KMS-11 (cell line): ENCODE results near the gene KIFC3.
"Not testable (repeated sequence)": the region's sequence is repeated elsewhere in the genome, so short reads cannot be mapped to it uniquely, and the experiment has no call there.

ENCODE experiments used
- H2AFZ ChIP-seq: fragments of 200-600 bp; sonication (generic); 2 replicates; pipeline ENCODE4 v1.6.1; 2016; ENCODE audit warnings: antibody characterized with exemption, mixed run types, low read depth
- H3K27ac ChIP-seq: fragments of 200-600 bp; sonication (generic); 2 replicates; pipeline ENCODE4 v1.6.1; 2016; ENCODE audit warnings: mild to moderate bottlenecking, mixed run types
- H3K27me3 ChIP-seq: fragments of 200-600 bp; sonication (generic); 2 replicates; pipeline ENCODE4 v1.6.1; 2017; ENCODE audit warnings: mild to moderate bottlenecking, low read depth, mixed run types, moderate library complexity; ENCODE audit not compliant: insufficient read depth
- H3K36me3 ChIP-seq: fragments of 200-600 bp; sonication (generic); 2 replicates; pipeline ENCODE4 v1.6.1; 2017; ENCODE audit warnings: mild to moderate bottlenecking, mixed run types; ENCODE audit not compliant: insufficient read depth
- H3K4me1 ChIP-seq: fragments of 200-600 bp; sonication (generic); 2 replicates; pipeline ENCODE4 v1.6.1; 2016; ENCODE audit warnings: mild to moderate bottlenecking, low read depth, mixed run types; ENCODE audit not compliant: poor library complexity, severe bottlenecking
- H3K4me2 ChIP-seq: fragments of 200-600 bp; sonication (generic); 2 replicates; pipeline ENCODE4 v1.7.0; 2016; ENCODE audit warnings: mild to moderate bottlenecking, mixed run types
- H3K4me3 ChIP-seq: fragments of 200-600 bp; sonication (generic); IDR thresholded peaks from 2 replicates; pipeline ENCODE4 v1.6.1; 2017; ENCODE audit warnings: low read depth, low read length, mixed read lengths; ENCODE audit not compliant: insufficient read depth
- H3K79me2 ChIP-seq: fragments of 200-600 bp; sonication (generic); 2 replicates; pipeline ENCODE4 v1.6.1; 2016; ENCODE audit warnings: low read depth, mixed run types; ENCODE audit not compliant: insufficient read depth
- H3K9ac ChIP-seq: fragments of 200-600 bp; sonication (generic); 2 replicates; pipeline ENCODE4 v1.6.1; 2016; ENCODE audit warnings: mild to moderate bottlenecking, mixed run types
- H4K20me1 ChIP-seq: fragments of 200-600 bp; sonication (generic); 2 replicates; pipeline ENCODE4 v1.6.1; 2016; ENCODE audit warnings: mild to moderate bottlenecking, mixed run types; ENCODE audit not compliant: insufficient read depth
- TF ChIP-seq, protein P1 (sequence below): fragments of 200-600 bp; sonication (generic); conservative IDR thresholded peaks from 2 replicates; pipeline ENCODE4 v1.6.1; 2017; ENCODE audit warnings: low read depth, mild to moderate bottlenecking, antibody characterized with exemption, low read length, moderate library complexity, mixed read lengths

Gene KIFC3

DNA sequence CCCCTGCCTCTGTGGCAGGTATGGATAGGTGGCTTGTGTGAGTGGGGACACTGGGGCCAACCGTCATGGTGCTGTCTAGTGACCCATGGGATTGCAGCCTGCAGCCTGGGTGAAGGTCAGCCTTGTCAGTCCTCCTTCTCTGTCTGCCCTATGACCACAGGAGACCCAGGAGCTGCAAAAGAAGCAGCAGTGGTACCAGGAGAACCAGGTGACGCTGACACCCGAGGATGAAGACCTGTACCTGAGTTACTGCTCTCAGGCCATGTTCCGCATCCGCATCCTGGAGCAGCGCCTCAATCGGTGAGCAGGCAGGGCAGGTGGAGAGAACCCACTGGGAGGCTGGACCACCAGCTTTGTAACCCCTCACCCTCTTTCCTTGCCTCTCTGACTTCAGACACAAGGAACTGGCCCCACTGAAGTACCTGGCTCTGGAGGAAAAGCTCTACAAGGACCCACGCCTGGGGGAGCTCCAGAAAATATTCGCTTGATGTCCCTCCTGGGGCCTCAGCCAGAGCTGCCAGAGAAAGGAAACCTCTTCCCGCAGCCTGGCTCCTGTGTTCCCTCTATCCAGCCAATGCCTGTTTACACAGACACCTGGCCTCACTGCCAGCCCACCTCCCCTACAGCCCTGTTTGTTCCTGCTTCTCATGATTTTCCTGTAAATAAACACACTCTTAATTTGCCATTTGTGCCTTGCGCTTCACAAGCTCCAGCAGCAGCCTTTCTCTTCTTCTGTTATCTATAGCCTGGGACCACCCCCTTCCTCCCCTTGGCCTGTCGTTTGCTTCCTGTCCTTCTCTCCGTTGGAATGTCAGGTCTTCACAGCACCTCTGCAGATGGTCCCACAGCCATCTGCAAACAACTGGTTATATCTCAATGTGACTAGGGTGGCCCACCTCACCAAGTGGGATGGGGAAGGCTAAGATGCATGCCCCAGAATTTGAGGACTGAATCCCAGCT lies 71.2 kb downstream of the KIFC3 start:
- TF ChIP-seq, protein P1, sequence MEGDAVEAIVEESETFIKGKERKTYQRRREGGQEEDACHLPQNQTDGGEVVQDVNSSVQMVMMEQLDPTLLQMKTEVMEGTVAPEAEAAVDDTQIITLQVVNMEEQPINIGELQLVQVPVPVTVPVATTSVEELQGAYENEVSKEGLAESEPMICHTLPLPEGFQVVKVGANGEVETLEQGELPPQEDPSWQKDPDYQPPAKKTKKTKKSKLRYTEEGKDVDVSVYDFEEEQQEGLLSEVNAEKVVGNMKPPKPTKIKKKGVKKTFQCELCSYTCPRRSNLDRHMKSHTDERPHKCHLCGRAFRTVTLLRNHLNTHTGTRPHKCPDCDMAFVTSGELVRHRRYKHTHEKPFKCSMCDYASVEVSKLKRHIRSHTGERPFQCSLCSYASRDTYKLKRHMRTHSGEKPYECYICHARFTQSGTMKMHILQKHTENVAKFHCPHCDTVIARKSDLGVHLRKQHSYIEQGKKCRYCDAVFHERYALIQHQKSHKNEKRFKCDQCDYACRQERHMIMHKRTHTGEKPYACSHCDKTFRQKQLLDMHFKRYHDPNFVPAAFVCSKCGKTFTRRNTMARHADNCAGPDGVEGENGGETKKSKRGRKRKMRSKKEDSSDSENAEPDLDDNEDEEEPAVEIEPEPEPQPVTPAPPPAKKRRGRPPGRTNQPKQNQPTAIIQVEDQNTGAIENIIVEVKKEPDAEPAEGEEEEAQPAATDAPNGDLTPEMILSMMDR, result no peak
- Histone ChIP-seq H3K4me2 (no peak overlapping the region), H3K4me3 (no peak overlapping the region), H2AFZ (no peak overlapping the region), H3K9ac (no peak overlapping the region), H3K27ac (no peak overlapping the region), H3K36me3 (no peaks in the 10 kb centered on the region), H3K27me3 (no peaks in the 10 kb centered on the region), H3K79me2 (no peaks in the 10 kb centered on the region), H4K20me1 (no peaks in the 10 kb centered on the region), H3K4me1 (no peaks in the 10 kb centered on the region)

DNA sequence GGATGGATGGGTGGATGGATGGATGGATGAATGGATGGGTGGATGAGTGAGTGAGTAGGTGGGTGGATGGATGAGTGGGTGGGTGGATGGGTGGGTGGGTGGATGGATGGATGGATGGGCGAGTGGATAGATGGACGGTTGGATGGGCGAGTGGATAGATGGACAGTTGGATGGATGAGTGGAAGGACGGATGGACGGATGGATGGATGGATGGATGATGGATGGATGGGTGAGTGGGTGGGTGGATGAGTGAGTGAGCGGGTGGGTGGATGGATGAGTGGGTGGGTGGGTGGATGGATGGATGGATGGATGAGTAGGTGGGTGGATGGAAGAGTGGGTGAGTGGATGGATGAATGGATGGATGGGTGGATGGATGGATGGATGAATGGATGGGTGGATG lies 72.4 kb downstream of the KIFC3 start:
- H3K36me3 ChIP-seq, H3K9ac ChIP-seq, H3K4me1 ChIP-seq, H3K27me3 ChIP-seq, H3K4me2 ChIP-seq, H4K20me1 ChIP-seq, H3K4me3 ChIP-seq, H3K27ac ChIP-seq, H2AFZ ChIP-seq, H3K79me2 ChIP-seq: not testable (repeated sequence)

DNA sequence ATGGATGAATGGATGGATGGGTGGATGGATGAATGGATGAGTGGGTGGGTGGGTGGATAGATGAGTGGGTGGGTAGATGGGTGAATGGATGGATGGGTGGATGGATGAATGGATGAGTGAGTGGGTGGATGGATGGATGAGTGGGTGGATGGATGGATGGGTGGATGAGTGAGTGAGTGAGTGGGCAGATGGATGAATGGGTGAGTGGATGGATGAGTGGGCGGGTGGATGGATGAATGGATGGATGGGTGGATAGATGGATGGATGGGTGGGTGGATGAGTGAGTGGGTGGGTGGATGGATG lies 73.2 kb downstream of the KIFC3 start:
- no peaks in the 10 kb centered on the region for H4K20me1 ChIP-seq
- H3K4me1 ChIP-seq, result no peaks in the 10 kb centered on the region
- no peak overlapping the region for H3K9ac ChIP-seq
- no peak overlapping the region for H3K4me3 ChIP-seq
- H3K4me2 ChIP-seq, result no peak overlapping the region
- TF ChIP-seq, protein P1, result no peak
- H3K27me3 ChIP-seq, result no peaks in the 10 kb centered on the region
- H2AFZ ChIP-seq, result no peak overlapping the region
- no peak overlapping the region for H3K27ac ChIP-seq
- no peaks in the 10 kb centered on the region for H3K36me3 ChIP-seq
- H3K79me2 ChIP-seq, result no peaks in the 10 kb centered on the region

DNA sequence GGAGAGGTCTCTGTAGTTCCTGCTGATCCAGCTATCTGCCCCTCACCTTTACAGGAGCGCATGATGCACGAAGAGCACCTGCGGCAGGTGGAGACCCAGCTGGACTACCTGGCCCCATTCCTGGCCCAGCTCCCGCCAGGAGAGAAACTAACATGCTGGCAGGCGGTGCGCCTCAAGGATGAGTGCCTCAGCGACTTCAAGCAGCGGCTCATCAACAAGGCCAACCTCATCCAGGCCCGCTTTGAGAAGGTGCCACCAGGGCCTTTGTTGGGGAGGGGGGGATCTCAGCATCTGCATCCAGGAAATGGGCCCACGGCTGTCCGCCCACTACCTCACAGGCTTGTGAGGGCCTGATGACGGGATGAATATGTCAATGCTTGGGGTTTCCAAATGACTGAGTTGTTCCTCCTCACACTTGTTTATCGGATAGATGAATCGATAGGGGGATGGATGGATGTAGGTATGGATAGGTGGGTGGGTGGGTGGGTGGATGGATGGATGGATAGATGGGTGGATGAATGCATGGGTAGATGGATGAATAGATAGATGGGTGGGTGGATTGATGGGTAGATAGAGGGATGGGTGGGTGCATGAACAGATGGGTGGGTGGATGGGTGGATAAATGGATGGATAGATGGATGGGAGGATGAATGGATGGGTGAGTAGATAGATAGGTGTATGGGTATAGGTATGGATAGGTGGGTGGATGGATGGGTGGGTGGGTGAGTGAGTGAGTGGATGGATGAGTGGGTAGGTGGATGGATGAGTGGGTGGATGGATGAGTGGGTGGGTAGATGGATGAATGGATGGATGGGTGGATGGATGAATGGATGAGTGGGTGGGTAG lies 73.7 kb downstream of the KIFC3 start:
- Histone ChIP-seq H3K4me3 (no peak overlapping the region), H3K27me3 (no peaks in the 10 kb centered on the region), H3K4me2 (no peak overlapping the region), H3K36me3 (no peaks in the 10 kb centered on the region), H4K20me1 (no peaks in the 10 kb centered on the region), H2AFZ (no peak overlapping the region), H3K27ac (no peak overlapping the region), H3K9ac (no peak overlapping the region), H3K4me1 (no peaks in the 10 kb centered on the region), H3K79me2 (no peaks in the 10 kb centered on the region)
- TF ChIP-seq, protein P1, result no peak

DNA sequence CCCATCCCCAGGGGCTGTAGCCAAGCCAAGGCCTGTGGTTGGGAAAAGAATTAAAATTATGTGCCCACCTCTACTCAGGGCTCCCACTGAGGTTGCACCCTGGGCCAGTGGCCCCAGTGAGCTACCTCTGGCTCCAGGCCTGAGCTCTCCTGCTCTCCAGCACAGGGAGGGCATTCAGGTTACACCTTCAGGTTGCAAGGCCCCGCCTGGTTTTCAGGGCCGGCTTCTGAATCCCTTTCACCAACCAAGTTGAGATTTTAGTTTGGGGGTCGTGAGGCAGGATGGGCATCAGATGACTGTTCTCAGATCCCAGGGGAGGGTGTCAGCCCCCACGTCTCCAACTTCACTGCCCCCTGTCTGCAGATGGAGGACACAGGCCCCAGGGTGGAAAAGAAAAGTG lies 74.7 kb downstream of the KIFC3 start:
- Histone ChIP-seq H2AFZ (no peak overlapping the region), H3K27me3 (no peaks in the 10 kb centered on the region), H4K20me1 (no peaks in the 10 kb centered on the region), H3K4me3 (no peak overlapping the region), H3K4me1 (no peaks in the 10 kb centered on the region), H3K4me2 (no peak overlapping the region), H3K79me2 (no peaks in the 10 kb centered on the region), H3K36me3 (no peaks in the 10 kb centered on the region), H3K27ac (no peak overlapping the region), H3K9ac (no peak overlapping the region)
- TF ChIP-seq, protein P1, result no peak
